Mesenchymal stem cell (in vitro differentiated cells and primary cell): Measurements from ENCODE around the gene FSTL4.

Experiments
- DNase-seq: peaks from one replicate; pipeline ENCODE4 v3.0.0-alpha.2; 2013
- H2AFZ ChIP-seq: one replicate; pipeline ENCODE4 v1.6.1; 2013; ENCODE audit warnings: low read depth, mild to moderate bottlenecking, control low read depth, inconsistent platforms, low read length, moderate library complexity
- H2AK5ac ChIP-seq: 2 replicates; pipeline ENCODE4 v1.6.1; 2013; ENCODE audit warnings: low read length, moderate library complexity, mild to moderate bottlenecking, inconsistent platforms; ENCODE audit not compliant: severe bottlenecking
- H2BK120ac ChIP-seq: one replicate; pipeline ENCODE4 v1.6.1; 2013; ENCODE audit warnings: low read depth, mild to moderate bottlenecking, inconsistent platforms, low read length, moderate library complexity
- H2BK12ac ChIP-seq, 2 experiments: one replicate each; pipeline ENCODE4 v1.6.1; 2013; ENCODE audit warnings: inconsistent platforms in 2 of 2, low read length in 2 of 2, mild to moderate bottlenecking in 2 of 2, moderate library complexity in 2 of 2, control low read depth in 1 of 2
- H2BK15ac ChIP-seq: one replicate; pipeline ENCODE4 v1.6.1; 2013; ENCODE audit warnings: mild to moderate bottlenecking, low read depth, inconsistent platforms; ENCODE audit not compliant: poor library complexity, severe bottlenecking
- H2BK5ac ChIP-seq: 2 replicates; pipeline ENCODE4 v1.6.1; 2013; ENCODE audit warnings: low read depth, mild to moderate bottlenecking, low read length, control low read depth, inconsistent platforms; ENCODE audit not compliant: poor library complexity, severe bottlenecking
- H3K14ac ChIP-seq, 2 experiments: one replicate each; pipeline ENCODE4 v1.6.1; 2013; ENCODE audit warnings: inconsistent platforms in 2 of 2, low read length in 2 of 2, control low read depth in 1 of 2, mild to moderate bottlenecking in 1 of 2, moderate library complexity in 1 of 2
- H3K18ac ChIP-seq, 2 experiments: one replicate each; pipeline ENCODE4 v1.6.1; 2013; ENCODE audit warnings: inconsistent platforms in 2 of 2, low read length in 2 of 2, control low read depth in 1 of 2, low read depth in 1 of 2, mild to moderate bottlenecking in 1 of 2
- H3K23ac ChIP-seq, 2 experiments: one replicate each; pipeline ENCODE4 v1.6.1; 2013; ENCODE audit warnings: inconsistent platforms in 2 of 2, low read length in 2 of 2, mild to moderate bottlenecking in 2 of 2, moderate library complexity in 2 of 2, control low read depth in 1 of 2
- H3K27ac ChIP-seq: 2 replicates; pipeline ENCODE4 v1.5.1; 2013; ENCODE audit warnings: mild to moderate bottlenecking, moderate library complexity, low read length, control low read depth, inconsistent platforms; ENCODE audit not compliant: poor library complexity, severe bottlenecking
- H3K27me3 ChIP-seq, 2 experiments: 2 replicates each; pipeline versions ENCODE4 v1.6.1 to v1.7.0; 2013; ENCODE audit warnings: low read length in 2 of 2, mild to moderate bottlenecking in 2 of 2, moderate library complexity in 2 of 2, control low read depth in 1 of 2, inconsistent platforms in 1 of 2; ENCODE audit not compliant: control insufficient read depth in 1 of 2, insufficient read depth in 1 of 2
- H3K36me3 ChIP-seq, 2 experiments: 2 replicates each; pipeline versions ENCODE4 v1.6.1 to v1.7.0; 2013; ENCODE audit warnings: low read length in 2 of 2, control low read depth in 1 of 2, inconsistent platforms in 1 of 2, low read depth in 1 of 2, mild to moderate bottlenecking in 1 of 2; ENCODE audit not compliant: insufficient read depth in 2 of 2, control insufficient read depth in 1 of 2
- H3K4ac ChIP-seq, 2 experiments: one replicate each; pipeline ENCODE4 v1.6.1; 2013; ENCODE audit warnings: inconsistent platforms in 2 of 2, low read length in 2 of 2, mild to moderate bottlenecking in 2 of 2, moderate library complexity in 2 of 2, control low read depth in 1 of 2, low read depth in 1 of 2
- H3K4me1 ChIP-seq: 2 replicates; pipeline ENCODE4 v1.6.1; 2013; ENCODE audit warnings: low read depth, low read length, control low read depth; ENCODE audit not compliant: control insufficient read depth, insufficient read depth
- H3K4me2 ChIP-seq: 2 replicates; pipeline ENCODE4 v1.6.1; 2013; ENCODE audit warnings: low read length, mild to moderate bottlenecking, inconsistent platforms; ENCODE audit not compliant: poor library complexity, severe bottlenecking
- H3K4me3 ChIP-seq, 2 experiments: 2 replicates each; pipeline versions ENCODE4 v1.5.1 to v1.7.0; 2013; ENCODE audit warnings: low read length in 2 of 2, mild to moderate bottlenecking in 2 of 2, control low read depth in 1 of 2, low read depth in 1 of 2; ENCODE audit not compliant: insufficient read depth in 1 of 2
- H3K79me1 ChIP-seq: replicated peaks from 2 replicates; pipeline ENCODE4 v1.6.1; 2013; ENCODE audit warnings: mild to moderate bottlenecking, control low read depth, low read length, inconsistent platforms; ENCODE audit not compliant: poor library complexity, severe bottlenecking
- H3K9ac ChIP-seq: 2 replicates; pipeline ENCODE4 v1.7.0; 2013; ENCODE audit warnings: mild to moderate bottlenecking, low read length, moderate library complexity
- H3K9me3 ChIP-seq: 2 replicates; pipeline ENCODE4 v1.7.0; 2013; ENCODE audit warnings: mild to moderate bottlenecking, low read length; ENCODE audit not compliant: control insufficient read depth
- H4K8ac ChIP-seq: one replicate; pipeline ENCODE4 v1.6.1; 2013; ENCODE audit warnings: inconsistent platforms, mild to moderate bottlenecking, low read length, moderate library complexity
- H4K91ac ChIP-seq: one replicate; pipeline ENCODE4 v1.6.1; 2013; ENCODE audit warnings: mild to moderate bottlenecking, low read length, inconsistent platforms
- WGBS: methylation state at CpG from one replicate; pipeline ENCODE4 v1.1.7; 2013; ENCODE audit warnings: mixed read lengths; 5-methylcytosine and 5-hydroxymethylcytosine counted together

The FSTL4 gene

DNA sequence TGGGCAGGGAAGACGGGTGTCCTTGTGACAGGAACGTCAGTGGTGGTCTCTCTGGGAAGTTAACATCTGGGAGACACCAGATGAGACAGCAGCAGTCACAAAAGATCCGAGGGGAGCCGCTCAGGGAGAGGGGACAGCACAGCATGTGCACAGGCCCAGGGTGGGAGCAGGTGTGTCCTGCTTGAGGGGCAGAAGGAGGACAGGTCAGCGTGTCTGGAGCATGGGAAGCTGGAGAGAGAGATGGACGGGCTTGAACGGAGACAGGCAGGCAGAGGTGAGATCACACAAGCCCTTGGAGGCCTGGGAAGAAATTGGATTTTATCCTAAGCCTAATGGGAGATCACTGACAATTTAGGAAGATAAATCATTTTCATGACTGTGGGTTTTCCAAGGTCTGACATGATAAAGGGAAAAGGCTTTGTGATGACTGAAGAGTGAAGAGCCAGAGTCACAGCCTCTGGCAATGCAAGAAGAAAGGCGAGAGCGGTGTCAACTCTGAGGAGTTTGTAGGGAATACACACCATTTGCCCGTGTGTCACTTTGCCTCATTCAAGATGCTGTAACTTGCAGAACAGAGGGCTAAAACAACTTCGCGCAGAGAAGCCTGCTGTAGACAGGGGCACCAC is 88.3 kb downstream of the FSTL4 start:
- Histone ChIP-seq H2BK12ac (no peak overlapping the region), H3K27ac (no peak overlapping the region), H2BK5ac (no peak overlapping the region), H2AK5ac (no peak overlapping the region), H3K4ac (no peak overlapping the region), H2BK120ac (no peak overlapping the region), H3K4me3 (no peak overlapping the region), H4K8ac (no peak overlapping the region), H2AFZ (no peak overlapping the region), H3K4me2 (no peak overlapping the region), H3K23ac (no peak overlapping the region), H3K9ac (no peak overlapping the region), H3K9me3 (no peaks in the 10 kb centered on the region), H2BK15ac (no peak overlapping the region), H3K79me1 (no peaks in the 10 kb centered on the region), H3K36me3 (no peaks in the 10 kb centered on the region), H3K18ac (no peak overlapping the region), H4K91ac (no peak overlapping the region), H3K4me1 (no peaks in the 10 kb centered on the region), H3K27me3 (peaks cover 19 to 81% of the 10 kb centered on the region in 2 experiments), H3K14ac (no peak overlapping the region)
- no peak for DNase-seq
- 77% methylated on average over 12 of the region's 12 CpGs for WGBS

DNA sequence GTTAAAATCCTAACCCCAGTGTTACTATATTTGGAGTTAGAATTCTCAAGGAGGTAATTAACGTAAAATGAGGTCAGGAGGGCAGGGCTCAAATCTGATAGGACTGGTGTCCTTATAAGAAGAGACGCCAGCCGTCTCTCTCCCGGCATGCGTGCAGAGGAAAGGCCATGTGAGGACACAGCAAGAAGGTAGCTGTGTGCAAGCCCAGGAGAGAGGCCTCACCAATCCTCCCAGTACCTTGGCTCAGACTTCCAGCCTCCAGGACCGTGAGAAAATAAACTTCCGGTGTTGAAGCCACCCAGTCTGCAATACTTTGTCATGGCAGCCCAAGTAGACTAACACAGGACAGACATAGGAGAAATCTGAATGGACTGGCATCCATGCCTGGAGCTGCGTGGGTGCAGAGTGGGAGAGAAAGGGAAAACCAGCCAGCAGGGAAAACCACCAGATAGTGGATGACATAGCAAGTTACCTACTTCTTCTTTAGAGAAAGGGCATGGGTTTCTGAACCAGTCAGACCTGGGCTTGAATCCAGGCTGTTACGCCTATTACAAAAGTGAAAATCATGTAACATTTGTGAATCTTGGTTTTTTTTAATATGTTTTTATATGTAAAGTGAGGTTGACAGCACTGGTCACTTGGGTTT is 89.2 kb downstream of the FSTL4 start:
- Histone ChIP-seq H4K91ac (no peak overlapping the region), H2BK5ac (no peak overlapping the region), H3K4ac (no peak overlapping the region), H3K18ac (no peak overlapping the region), H3K27ac (no peak overlapping the region), H2AK5ac (no peak overlapping the region), H2BK12ac (no peak overlapping the region), H3K79me1 (no peaks in the 10 kb centered on the region), H3K9me3 (no peaks in the 10 kb centered on the region), H2BK15ac (no peak overlapping the region), H3K4me2 (no peak overlapping the region), H2AFZ (no peak overlapping the region), H3K4me3 (no peak overlapping the region), H3K36me3 (no peaks in the 10 kb centered on the region), H4K8ac (no peak overlapping the region), H3K23ac (no peak overlapping the region), H2BK120ac (no peak overlapping the region), H3K9ac (no peak overlapping the region), H3K4me1 (no peaks in the 10 kb centered on the region), H3K27me3 (peaks cover 20 to 87% of the 10 kb centered on the region in 2 experiments), H3K14ac (no peak overlapping the region)
- DNase-seq, result no peak
- 87% methylated on average over 9 of the region's 9 CpGs for WGBS

DNA sequence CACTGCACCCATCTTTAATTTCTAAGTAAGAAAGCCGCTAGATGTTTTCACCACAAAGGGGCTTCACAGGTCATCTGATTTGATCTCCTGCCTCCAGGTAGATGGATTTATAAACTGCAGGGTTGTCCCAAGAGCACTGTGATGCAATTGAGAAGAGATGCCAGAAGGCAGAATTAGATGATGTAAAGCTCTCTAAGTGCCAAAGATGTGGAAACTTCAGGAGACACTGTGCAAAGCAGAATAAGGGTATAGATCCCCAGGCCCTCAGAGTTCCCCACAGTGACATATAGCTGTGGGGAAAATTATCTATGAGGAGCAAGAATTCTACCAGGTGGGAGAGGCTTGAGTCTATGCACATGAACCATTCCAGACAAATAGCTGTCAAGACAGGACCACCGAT is 90.5 kb downstream of the FSTL4 start:
- no peak overlapping the region for H3K4me3 ChIP-seq
- no peak overlapping the region for H3K9ac ChIP-seq
- no peak overlapping the region for H2BK15ac ChIP-seq
- no peak overlapping the region for H3K18ac ChIP-seq
- no peak overlapping the region for H2BK5ac ChIP-seq
- no peak for DNase-seq
- no peak overlapping the region for H2AFZ ChIP-seq
- H3K4me1 ChIP-seq, result no peaks in the 10 kb centered on the region
- no peak overlapping the region for H2BK120ac ChIP-seq
- H3K23ac ChIP-seq, result no peak overlapping the region
- H4K91ac ChIP-seq, result no peak overlapping the region
- no peak overlapping the region for H3K4ac ChIP-seq
- H3K9me3 ChIP-seq, result no peaks in the 10 kb centered on the region
- H2BK12ac ChIP-seq, result no peak overlapping the region
- no peaks in the 10 kb centered on the region for H3K36me3 ChIP-seq
- no peak overlapping the region for H4K8ac ChIP-seq
- H3K79me1 ChIP-seq, result no peaks in the 10 kb centered on the region
- no peak overlapping the region for H3K14ac ChIP-seq
- 88% methylated on average over 2 of the region's 2 CpGs for WGBS
- H2AK5ac ChIP-seq, result no peak overlapping the region
- H3K27ac ChIP-seq, result no peak overlapping the region
- H3K4me2 ChIP-seq, result no peak overlapping the region
- peaks cover 20 to 79% of the 10 kb centered on the region in 2 experiments for H3K27me3 ChIP-seq

DNA sequence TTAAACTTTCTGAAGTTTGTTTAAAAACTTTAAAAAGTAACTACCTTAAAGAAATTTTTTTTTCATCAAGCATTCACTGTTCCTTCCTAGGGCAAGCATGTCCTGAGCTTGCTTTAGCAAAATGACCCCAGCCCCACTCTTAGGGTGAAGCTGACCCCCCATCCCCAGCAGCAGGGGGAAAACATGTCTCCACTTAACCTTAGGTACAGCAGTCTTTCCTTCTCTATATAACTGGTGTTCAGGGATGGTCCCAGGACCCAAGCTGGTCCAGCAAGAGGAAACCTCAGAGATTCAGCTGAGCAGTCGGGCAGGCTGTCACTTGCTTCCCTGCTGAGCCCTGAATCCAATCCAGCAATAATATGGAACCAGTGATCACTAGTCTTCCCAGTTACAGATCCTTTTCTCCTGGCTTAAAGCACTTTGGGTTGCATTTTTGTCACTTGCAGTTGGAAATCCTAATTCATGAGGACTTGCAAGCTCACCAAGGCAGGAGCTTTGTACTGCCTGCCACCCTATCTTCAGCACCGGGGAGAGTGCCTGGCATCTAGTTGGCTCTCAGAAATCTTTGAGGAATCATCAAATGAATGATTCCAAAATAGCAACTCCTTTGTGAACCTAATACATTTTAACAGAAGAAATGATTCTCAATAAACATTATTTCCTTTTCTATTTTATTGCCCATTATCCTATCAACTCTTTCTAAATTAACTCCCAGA is 91.2 kb downstream of the FSTL4 start:
- Histone ChIP-seq H3K18ac (no peak overlapping the region), H3K23ac (no peak overlapping the region), H3K9ac (no peak overlapping the region), H2BK15ac (no peak overlapping the region), H3K9me3 (no peaks in the 10 kb centered on the region), H3K36me3 (no peaks in the 10 kb centered on the region), H3K4me2 (no peak overlapping the region), H2AFZ (no peak overlapping the region), H2BK120ac (no peak overlapping the region), H3K4ac (no peak overlapping the region), H3K79me1 (no peaks in the 10 kb centered on the region), H3K27me3 (peaks cover 20 to 74% of the 10 kb centered on the region in 2 experiments), H2AK5ac (no peak overlapping the region), H2BK12ac (no peak overlapping the region), H3K27ac (no peak overlapping the region), H3K4me1 (no peaks in the 10 kb centered on the region), H2BK5ac (no peak overlapping the region), H4K8ac (no peak overlapping the region), H3K14ac (no peak overlapping the region), H3K4me3 (no peak overlapping the region), H4K91ac (no peak overlapping the region)
- no peak for DNase-seq
- WGBS, result 83% methylated on average over 2 of the region's 2 CpGs
